SK-N-MC (cell line): ENCODE results near the gene TBC1D2B.

Experiments used
- EZH2 ChIP-seq: fragments of 200-600 bp; sonication (generic); IDR thresholded peaks from one replicate; pipeline ENCODE4 v1.6.1; 2017; ENCODE audit warnings: antibody characterized with exemption
- POLR2AphosphoS5 ChIP-seq: IDR thresholded peaks from 2 replicates; pipeline ENCODE4 v1.6.1; 2012; ENCODE audit warnings: mild to moderate bottlenecking, low read depth, low read length, borderline replicate concordance

GRCh38 chr15:78040653-78041244, 36.8 kb downstream of the TBC1D2B start:
- TF ChIP-seq EZH2 = no peak
- TF ChIP-seq POLR2AphosphoS5 = no peak
